ENCODE measurements around the gene ARID5B. TPM values are rescaled to one million over a fixed set of nuclear protein-coding genes. Genes with fewer than 3 reads are reported as not detected.

ARID5B gene
- total RNA-seq, 1 experiment from 2014 or later, result 2.3 TPM

DNA sequence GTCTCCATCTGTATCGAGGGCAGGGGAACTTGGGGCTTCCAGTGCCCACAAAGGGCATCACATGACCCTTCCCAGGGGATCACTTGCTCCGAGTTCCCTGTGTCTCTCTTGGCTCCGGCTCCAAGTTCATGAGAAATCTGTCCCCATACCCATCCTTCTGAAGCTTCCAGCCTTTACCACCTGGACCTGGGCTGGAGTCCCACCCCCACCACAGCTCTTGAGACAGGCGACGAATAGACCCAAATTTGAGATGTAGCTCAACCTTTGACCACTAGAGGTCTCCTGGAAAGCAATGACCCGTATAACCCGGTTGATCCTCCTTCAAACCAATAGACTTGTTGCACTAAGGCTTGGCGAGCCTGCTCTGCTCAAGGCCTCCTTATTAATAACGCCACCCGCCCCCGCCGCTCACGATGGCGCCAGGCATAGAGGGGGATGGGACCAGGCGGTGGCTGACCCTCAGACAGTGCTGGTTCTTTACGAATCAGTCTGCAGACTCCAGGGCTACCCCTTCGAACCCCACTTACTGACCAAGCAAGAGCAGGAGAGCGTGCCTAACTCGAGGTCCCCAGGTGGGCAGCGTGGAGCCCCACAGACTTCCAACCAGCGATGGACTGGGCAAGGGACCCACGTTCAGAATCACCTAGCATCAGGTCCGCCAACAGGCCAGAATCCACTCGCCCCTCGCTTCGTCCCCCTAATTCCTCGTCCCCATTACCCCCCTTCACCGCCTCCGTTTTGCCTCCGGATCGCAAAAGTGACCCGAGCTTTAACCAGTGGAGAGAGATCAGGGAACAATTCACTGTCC is 4.4 kb upstream of the ARID5B start (continued):
- TF ChIP-seq, protein P1, sequence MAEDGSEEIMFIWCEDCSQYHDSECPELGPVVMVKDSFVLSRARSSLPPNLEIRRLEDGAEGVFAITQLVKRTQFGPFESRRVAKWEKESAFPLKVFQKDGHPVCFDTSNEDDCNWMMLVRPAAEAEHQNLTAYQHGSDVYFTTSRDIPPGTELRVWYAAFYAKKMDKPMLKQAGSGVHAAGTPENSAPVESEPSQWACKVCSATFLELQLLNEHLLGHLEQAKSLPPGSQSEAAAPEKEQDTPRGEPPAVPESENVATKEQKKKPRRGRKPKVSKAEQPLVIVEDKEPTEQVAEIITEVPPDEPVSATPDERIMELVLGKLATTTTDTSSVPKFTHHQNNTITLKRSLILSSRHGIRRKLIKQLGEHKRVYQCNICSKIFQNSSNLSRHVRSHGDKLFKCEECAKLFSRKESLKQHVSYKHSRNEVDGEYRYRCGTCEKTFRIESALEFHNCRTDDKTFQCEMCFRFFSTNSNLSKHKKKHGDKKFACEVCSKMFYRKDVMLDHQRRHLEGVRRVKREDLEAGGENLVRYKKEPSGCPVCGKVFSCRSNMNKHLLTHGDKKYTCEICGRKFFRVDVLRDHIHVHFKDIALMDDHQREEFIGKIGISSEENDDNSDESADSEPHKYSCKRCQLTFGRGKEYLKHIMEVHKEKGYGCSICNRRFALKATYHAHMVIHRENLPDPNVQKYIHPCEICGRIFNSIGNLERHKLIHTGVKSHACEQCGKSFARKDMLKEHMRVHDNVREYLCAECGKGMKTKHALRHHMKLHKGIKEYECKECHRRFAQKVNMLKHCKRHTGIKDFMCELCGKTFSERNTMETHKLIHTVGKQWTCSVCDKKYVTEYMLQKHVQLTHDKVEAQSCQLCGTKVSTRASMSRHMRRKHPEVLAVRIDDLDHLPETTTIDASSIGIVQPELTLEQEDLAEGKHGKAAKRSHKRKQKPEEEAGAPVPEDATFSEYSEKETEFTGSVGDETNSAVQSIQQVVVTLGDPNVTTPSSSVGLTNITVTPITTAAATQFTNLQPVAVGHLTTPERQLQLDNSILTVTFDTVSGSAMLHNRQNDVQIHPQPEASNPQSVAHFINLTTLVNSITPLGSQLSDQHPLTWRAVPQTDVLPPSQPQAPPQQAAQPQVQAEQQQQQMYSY (CRISPR knock-in tag; IDR thresholded peaks at IDR 0.05), result no peak
- TF ChIP-seq, protein P2, sequence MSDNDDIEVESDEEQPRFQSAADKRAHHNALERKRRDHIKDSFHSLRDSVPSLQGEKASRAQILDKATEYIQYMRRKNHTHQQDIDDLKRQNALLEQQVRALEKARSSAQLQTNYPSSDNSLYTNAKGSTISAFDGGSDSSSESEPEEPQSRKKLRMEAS (CRISPR knock-in tag; IDR thresholded peaks at IDR 0.05), result peak; percentile 80
- TF ChIP-seq NFATC4 (CRISPR knock-in tag; IDR thresholded peaks at IDR 0.05) (no peak), TCF7 (CRISPR knock-in tag; IDR thresholded peaks at IDR 0.05; ENCODE audit: low read depth) (no peak)
- TF ChIP-seq, protein P3, sequence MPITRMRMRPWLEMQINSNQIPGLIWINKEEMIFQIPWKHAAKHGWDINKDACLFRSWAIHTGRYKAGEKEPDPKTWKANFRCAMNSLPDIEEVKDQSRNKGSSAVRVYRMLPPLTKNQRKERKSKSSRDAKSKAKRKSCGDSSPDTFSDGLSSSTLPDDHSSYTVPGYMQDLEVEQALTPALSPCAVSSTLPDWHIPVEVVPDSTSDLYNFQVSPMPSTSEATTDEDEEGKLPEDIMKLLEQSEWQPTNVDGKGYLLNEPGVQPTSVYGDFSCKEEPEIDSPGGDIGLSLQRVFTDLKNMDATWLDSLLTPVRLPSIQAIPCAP (CRISPR knock-in tag; IDR thresholded peaks at IDR 0.05), result peak; percentile 49; the same call in 1 of the 2 replicates
- TF ChIP-seq, protein P4, sequence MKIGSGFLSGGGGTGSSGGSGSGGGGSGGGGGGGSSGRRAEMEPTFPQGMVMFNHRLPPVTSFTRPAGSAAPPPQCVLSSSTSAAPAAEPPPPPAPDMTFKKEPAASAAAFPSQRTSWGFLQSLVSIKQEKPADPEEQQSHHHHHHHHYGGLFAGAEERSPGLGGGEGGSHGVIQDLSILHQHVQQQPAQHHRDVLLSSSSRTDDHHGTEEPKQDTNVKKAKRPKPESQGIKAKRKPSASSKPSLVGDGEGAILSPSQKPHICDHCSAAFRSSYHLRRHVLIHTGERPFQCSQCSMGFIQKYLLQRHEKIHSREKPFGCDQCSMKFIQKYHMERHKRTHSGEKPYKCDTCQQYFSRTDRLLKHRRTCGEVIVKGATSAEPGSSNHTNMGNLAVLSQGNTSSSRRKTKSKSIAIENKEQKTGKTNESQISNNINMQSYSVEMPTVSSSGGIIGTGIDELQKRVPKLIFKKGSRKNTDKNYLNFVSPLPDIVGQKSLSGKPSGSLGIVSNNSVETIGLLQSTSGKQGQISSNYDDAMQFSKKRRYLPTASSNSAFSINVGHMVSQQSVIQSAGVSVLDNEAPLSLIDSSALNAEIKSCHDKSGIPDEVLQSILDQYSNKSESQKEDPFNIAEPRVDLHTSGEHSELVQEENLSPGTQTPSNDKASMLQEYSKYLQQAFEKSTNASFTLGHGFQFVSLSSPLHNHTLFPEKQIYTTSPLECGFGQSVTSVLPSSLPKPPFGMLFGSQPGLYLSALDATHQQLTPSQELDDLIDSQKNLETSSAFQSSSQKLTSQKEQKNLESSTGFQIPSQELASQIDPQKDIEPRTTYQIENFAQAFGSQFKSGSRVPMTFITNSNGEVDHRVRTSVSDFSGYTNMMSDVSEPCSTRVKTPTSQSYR (CRISPR knock-in tag; IDR thresholded peaks at IDR 0.05), result 0 out of 2 replicates have a peak, but pooled peaks have one; percentile 26
- TF ChIP-seq, protein P5, sequence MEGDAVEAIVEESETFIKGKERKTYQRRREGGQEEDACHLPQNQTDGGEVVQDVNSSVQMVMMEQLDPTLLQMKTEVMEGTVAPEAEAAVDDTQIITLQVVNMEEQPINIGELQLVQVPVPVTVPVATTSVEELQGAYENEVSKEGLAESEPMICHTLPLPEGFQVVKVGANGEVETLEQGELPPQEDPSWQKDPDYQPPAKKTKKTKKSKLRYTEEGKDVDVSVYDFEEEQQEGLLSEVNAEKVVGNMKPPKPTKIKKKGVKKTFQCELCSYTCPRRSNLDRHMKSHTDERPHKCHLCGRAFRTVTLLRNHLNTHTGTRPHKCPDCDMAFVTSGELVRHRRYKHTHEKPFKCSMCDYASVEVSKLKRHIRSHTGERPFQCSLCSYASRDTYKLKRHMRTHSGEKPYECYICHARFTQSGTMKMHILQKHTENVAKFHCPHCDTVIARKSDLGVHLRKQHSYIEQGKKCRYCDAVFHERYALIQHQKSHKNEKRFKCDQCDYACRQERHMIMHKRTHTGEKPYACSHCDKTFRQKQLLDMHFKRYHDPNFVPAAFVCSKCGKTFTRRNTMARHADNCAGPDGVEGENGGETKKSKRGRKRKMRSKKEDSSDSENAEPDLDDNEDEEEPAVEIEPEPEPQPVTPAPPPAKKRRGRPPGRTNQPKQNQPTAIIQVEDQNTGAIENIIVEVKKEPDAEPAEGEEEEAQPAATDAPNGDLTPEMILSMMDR (IDR thresholded peaks at IDR 0.05), result peak; percentile 58

DNA sequence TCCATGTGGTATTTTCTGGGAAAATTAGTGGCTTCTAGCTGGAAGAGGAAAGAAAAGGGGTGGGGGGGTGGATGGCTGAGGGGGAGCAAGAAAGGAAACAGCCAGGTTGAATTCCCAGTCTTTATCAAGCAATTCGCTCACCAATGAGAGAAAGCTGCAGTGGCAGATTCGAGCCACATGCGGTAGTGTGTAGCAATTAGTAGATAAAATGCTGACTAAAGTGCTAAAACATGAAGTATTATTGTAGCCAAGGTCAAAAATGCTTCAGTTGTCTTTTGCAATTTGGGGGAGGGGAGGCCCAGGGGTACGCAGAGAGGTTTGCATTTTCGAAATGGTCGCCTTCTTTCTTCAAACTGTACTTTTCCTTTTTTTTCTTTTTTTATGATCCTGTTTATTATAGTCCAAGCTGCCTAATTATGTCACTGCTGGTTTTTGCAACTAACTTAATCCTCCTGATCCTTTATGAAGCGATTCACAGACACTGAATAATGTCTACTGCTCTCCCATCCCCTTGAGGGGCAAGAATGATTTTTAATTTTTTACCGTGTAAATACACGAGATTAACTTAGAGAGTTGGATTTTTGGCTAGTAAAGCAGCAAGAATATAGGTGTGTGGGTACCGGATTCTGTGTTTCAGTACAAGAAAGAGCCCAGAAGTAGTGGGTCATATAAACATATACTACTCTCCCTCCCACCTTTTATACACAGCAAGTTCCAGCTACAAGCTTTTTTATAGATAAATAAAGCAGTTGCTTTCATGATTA is 3.6 kb upstream of the ARID5B start:
- ATAC-seq (peak; percentile 31), DNase-seq (ENCODE audit: low spot score) (peak; percentile 19)
- Mint-ChIP-seq H3K9me3 (no peaks in the 10 kb centered on the region), H3K27ac (no peak overlapping the region), H3K27me3 (ENCODE audit: low read depth) (peaks cover 47% of the 10 kb centered on the region), H3K36me3 (no peaks in the 10 kb centered on the region), H3K4me1 (peaks cover 36% of the 10 kb centered on the region), H3K4me3 (peak overlapping the region; percentile 85)
- TF ChIP-seq RELA (CRISPR knock-in tag; IDR thresholded peaks at IDR 0.05; ENCODE audit: borderline replicate concordance) (no peak), NR1H2 (CRISPR knock-in tag; IDR thresholded peaks at IDR 0.05) (no peak), ZNF263 (CRISPR knock-in tag; IDR thresholded peaks at IDR 0.05; ENCODE audit: low read depth) (no peak), ZNF219 (CRISPR knock-in tag; IDR thresholded peaks at IDR 0.05; ENCODE audit: borderline replicate concordance) (no peak), NFATC4 (CRISPR knock-in tag; IDR thresholded peaks at IDR 0.05) (no peak), JAZF1 (CRISPR knock-in tag; IDR thresholded peaks at IDR 0.05) (no peak)
- TF ChIP-seq, protein P5 (IDR thresholded peaks at IDR 0.05), result no peak
- TF ChIP-seq, protein P6, sequence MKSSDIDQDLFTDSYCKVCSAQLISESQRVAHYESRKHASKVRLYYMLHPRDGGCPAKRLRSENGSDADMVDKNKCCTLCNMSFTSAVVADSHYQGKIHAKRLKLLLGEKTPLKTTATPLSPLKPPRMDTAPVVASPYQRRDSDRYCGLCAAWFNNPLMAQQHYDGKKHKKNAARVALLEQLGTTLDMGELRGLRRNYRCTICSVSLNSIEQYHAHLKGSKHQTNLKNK (CRISPR knock-in tag; IDR thresholded peaks at IDR 0.05), result no peak
- POLR2A ChIA-PET, result interaction anchor here (0.6 kb wide), 1 partner anchor 60 kb away, joined by 4 read pairs; no protein-coding TSS in a partner anchor
- CTCF ChIA-PET, result interaction anchor here (0.6 to 1.8 kb wide), 18 partner anchors 9 to 368 kb away, joined by 3 to 27 read pairs (median 4); no protein-coding TSS in a partner anchor

Data from WTC11 (cell line).